Measurements from ENCODE around the gene CSTB.

CSTB gene

GRCh38 chr21:43810505-43811261, 34.6 kb upstream of the CSTB start:
- peak; percentile 82 for DNase-seq (ENCODE audit: low read depth, low spot score)

DNA sequence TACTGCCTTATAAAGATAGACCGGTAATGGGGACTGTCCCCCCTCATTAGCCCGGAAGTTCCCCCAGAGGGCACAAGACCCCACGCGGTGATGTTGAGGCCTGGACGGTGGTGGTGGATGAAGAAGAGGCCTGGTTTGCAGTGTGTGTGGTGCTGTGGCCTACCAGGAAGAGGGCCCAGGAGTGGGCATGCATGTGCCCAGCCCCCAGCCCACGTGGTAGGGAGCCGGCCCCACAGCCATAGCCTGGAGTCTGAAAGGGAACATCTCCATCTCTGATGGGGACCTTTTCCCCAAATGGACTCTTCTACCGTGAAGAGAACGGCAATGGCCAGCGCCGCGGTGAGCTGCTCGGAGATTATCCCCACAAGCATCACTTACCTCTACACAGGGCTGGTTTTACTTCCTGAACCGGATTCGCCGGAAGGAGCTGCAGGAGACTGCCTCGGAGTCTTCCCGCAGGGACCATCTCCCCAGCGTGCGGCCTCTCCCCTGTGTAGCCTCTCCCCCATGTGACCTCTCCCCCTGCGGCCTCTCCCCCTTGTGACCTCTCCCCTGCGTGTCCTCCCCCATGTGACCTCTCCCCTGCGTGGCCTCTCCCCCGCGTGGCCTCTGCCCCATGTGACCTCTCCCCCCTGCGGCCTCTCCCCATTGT, 33.9 kb upstream of the CSTB start:
- no peak for DNase-seq (ENCODE audit: low read depth, low spot score)

GRCh38 chr21:43809346-43809799, 33.3 kb upstream of the CSTB start:
- DNase-seq (ENCODE audit: low read depth, low spot score), result no peak

GRCh38 chr21:43808832-43809251, 32.7 kb upstream of the CSTB start:
- no peak for DNase-seq (ENCODE audit: low read depth, low spot score)

DNA sequence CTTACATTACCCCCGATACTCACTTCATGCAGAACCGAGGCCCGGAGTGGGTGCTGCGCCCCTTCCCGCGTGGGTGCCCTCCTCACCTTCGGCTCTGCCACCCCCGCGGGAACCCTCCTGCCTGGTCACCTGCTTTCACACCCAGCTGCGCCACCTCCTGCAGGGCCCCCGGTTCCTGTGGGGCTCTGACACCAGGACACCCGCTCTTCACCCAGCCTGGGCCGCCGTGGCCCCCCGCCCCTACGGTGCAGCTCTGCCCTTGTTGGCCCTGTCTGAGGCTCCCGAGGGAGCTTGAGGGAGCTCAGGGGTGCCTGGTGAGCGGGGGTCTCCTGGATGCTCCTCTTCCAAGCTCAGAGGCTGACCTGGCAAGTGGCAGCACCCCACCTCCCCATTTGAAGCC, 32.3 kb upstream of the CSTB start:
- DNase-seq (ENCODE audit: low read depth, low spot score), result no peak

- DNase-seq (ENCODE audit: low read depth, low spot score), result no peak
Measured at GRCh38 chr21:43806017-43806710, 30.1 kb upstream of the CSTB start.

DNA sequence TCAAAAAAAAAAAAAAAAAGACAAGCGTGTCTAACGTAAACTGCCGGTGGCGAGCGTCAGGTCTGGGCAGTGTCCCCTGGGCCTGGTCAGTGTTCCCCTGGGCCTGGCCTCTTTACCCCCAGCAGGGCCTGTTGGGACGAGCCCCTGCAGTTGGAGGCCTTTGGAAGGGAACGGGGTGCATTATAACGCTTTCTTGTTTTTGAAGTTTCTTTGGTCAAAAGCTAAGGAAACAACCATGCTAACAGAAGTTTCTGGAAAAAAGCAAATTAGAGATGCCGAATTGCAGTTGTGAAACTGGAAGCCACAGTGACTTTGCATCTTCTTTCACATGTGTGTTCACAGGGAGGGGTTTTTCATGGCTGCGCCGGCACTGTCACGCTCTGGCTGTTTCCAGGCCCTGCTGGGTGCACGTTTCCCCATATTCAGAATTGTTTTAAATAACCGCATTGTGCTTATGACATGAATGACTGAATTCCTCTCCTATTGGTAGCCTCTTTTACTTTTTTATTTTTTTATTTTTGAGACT, 29.2 kb upstream of the CSTB start:
- DNase-seq (ENCODE audit: low read depth, low spot score), result no peak

DNA sequence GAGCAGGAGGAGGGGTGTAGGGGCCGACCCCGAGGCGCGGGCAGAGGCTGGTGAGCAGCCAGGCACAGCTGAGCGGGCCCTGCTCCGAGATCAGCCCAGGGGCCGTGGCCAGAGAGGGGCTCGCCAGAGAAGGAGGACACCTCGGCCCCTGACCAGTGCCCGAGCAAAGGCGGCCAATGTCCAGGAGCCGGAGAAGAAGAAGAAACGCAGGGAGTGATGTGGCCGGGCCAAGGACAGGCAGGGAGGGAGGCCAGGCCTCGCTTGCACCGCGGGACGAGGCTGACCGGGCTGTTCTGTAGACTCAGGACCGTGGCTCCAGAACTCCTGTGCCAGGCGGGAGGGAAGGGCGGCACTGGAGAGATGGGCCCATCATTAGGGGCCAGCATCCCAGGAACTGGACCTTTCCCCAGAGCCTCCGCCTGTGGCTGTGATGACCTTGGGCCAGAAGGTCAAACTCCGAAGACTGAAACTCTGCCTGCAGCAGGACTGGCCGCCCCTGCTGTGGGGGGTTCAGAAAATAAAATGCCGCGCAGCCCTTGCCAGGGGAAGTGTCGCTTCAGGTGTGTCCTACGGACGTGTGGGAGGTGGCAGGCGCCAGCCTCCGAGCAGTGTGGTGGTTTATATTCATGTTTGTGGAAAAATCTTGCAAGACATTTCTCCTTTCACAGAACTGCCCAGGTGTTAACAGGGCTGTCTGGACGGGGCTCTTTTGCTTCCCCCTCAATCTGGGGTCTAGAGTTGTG, 27.6 kb upstream of the CSTB start:
- no peak for DNase-seq (ENCODE audit: low read depth, low spot score)

DNA sequence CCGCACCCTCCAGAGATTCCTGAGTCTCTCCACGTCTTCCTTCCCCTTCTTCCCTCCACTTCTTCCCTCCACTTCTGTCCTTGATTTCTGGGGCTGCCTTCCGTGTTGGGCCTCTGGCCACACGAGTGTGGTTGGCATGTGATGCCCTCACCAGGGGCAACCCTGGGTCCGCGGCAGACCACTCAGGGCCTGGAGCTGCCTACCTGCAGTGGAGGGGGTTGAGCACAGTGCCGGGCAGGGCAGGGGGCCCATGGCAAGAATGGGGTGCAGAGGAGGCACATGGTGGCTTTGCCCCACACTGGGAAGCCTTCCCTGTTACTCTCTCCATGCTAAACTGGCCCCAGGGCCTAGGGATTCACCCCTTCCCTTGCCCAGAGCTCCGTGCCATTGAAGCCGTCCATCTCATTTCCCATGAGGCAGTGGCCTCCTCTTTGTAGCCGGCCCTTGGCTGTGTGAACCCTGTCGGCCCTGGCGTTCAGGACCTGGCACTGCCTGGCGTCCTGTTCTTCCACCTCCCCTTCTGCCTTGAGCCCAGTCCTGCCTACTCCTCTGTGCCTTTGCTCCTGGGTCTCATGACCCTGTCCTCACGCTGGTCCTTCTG, 26.7 kb upstream of the CSTB start:
- DNase-seq (ENCODE audit: low read depth, low spot score), result no peak

DNA sequence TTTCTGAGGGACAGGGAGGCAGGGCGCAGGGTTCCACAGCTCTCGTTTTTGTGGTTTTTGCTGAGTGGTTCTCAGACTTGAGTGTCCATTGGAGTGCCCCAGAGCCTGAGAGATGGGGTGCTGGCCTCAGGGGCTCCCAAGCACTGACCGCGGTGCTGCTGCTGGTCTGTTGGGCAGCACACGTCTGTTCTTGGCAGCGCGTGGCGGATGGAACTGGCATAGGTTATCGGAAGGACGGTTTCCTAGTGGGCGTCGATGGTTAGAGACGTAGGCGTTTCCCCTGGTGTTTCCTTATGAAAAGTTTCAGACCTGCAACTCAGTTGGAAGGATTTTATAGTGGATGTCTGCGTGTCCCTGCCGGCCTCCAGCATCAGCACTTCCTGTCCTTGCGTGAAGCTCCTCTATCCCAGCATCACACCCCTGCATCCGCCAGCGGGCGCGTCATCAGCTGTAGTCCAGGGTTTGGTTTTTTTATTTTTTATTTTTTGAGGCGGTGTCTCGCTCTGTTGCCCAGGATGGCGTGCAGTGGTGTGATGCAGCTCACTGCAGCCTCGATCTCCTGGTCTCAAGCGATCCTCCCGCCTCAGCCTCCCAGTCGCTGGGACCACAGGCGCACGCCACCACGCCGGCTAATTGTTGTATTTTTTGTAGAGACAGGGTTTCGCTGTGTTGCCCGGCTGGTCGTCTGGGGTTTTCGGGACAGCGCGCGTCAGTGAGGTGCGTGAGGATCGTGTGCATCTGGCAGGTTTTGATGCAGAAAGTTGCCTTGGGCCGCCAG, 25.1 kb upstream of the CSTB start:
- no peak for DNase-seq (ENCODE audit: low read depth, low spot score)

GRCh38 chr21:43800566-43800965, 24.5 kb upstream of the CSTB start:
- no peak for DNase-seq (ENCODE audit: low read depth, low spot score)

DNA sequence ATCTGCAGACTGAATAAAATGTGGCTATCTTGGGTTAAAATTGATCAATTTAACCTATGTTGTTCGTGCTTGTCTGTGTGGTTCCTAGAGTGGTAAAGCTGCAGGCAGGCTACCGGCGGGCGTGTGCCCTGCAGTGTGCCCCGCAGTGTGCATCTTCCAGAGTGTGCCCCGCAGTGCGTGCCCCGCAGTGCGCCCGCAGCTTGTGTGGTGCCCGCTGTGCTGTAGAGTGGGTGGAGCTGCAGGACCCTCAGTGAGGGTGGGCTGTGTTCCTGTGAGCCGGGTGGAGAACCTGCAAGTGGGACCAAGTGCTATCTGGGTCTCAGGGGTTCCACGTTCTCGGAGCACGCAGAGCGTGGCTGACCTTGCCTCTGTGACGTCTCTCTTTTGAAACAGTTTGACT, 24.0 kb upstream of the CSTB start:
- no peak for DNase-seq (ENCODE audit: low read depth, low spot score)

GRCh38 chr21:43799301-43799840, 23.3 kb upstream of the CSTB start:
- no peak for DNase-seq (ENCODE audit: low read depth, low spot score)

- DNase-seq (ENCODE audit: low read depth, low spot score), result no peak
Measured at GRCh38 chr21:43797925-43798715, 22.0 kb upstream of the CSTB start.

- no peak for DNase-seq (ENCODE audit: low read depth, low spot score)
Measured at GRCh38 chr21:43797415-43797814, 21.3 kb upstream of the CSTB start.

DNA sequence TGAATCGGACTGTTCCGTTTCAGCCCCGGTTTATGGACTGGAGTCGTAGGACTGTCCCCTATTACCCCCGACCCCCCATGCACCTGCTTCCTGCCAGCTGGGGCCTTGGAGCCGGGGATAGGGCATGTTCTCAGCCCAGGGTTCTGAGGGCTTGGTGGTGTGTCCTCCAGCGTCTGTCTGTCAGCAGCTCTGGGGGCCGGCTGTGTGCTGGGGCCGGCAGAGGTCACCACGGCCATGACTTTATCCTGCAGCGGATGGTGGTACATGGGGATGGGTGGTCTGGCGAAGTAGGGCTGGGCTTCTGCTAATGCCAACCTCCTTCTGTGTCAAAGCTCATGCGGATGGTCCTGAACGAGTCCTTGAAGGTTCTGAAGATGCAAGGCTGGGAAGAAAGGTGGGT, 18.7 kb upstream of the CSTB start:
- no peak for DNase-seq (ENCODE audit: low read depth, low spot score)

- DNase-seq (ENCODE audit: low read depth, low spot score), result no peak
Measured at GRCh38 chr21:43794311-43794710, 18.2 kb upstream of the CSTB start.

DNA sequence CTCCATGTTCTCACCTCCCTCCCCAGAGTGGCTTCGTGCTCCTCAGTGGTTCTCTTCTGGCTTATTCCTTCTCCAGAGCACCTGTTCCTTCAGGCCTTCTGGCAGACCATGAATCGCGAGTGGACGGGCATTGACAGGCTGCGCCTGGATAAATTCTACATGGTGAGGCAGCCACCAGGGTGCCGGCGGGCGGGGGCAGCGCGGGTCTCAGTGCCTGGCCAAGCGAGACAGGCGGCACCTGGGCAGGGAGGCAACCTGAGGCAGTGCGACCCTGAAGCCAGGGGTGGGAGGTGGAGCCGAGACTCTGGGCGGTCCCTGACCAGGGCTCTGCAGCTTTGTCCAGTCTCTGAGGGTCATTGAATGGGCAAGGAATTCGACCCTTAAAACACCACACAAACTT, 17.1 kb upstream of the CSTB start:
- no peak for DNase-seq (ENCODE audit: low read depth, low spot score)

- DNase-seq (ENCODE audit: low read depth, low spot score), result no peak
Measured at GRCh38 chr21:43792406-43792805, 16.3 kb upstream of the CSTB start.
